ENCODE data around the gene KAZN.

KAZN gene

GRCh38 chr1:15000671-15001070, 402.2 kb downstream of the KAZN start:
- Mint-ChIP-seq H3K4me3 (no peak overlapping the region), H3K36me3 (ENCODE audit: low read depth) (no peaks in the 10 kb centered on the region), H3K27ac (no peak overlapping the region), H3K4me1 (ENCODE audit: low read depth) (peaks cover 21% of the 10 kb centered on the region), H3K9me3 (no peaks in the 10 kb centered on the region), H3K27me3 (peaks cover 3% of the 10 kb centered on the region)
- intact Hi-C loops (cut with micrococcal nuclease), result no loop called here

GRCh38 chr1:15001317-15001915, 402.9 kb downstream of the KAZN start:
- Mint-ChIP-seq H3K4me1 (ENCODE audit: low read depth) (peaks cover 14% of the 10 kb centered on the region), H3K9me3 (no peaks in the 10 kb centered on the region), H3K36me3 (ENCODE audit: low read depth) (no peaks in the 10 kb centered on the region), H3K27me3 (peaks cover 10% of the 10 kb centered on the region), H3K27ac (no peak overlapping the region), H3K4me3 (no peak overlapping the region)
- intact Hi-C loops (cut with micrococcal nuclease), result no loop called here

GRCh38 chr1:15002325-15002724, 403.8 kb downstream of the KAZN start:
- H3K9me3 Mint-ChIP-seq, result no peaks in the 10 kb centered on the region
- no peak overlapping the region for H3K27ac Mint-ChIP-seq
- no peak overlapping the region for H3K4me3 Mint-ChIP-seq
- intact Hi-C loops (cut with micrococcal nuclease), result no loop called here
- H3K36me3 Mint-ChIP-seq (ENCODE audit: low read depth), result no peaks in the 10 kb centered on the region
- peaks cover 5% of the 10 kb centered on the region for H3K4me1 Mint-ChIP-seq (ENCODE audit: low read depth)
- peaks cover 10% of the 10 kb centered on the region for H3K27me3 Mint-ChIP-seq

- Mint-ChIP-seq H3K36me3 (ENCODE audit: low read depth) (no peaks in the 10 kb centered on the region), H3K27me3 (peaks cover 20% of the 10 kb centered on the region), H3K4me3 (no peak overlapping the region), H3K9me3 (no peaks in the 10 kb centered on the region), H3K4me1 (ENCODE audit: low read depth) (peaks cover 9% of the 10 kb centered on the region), H3K27ac (no peak overlapping the region)
- intact Hi-C loops (cut with micrococcal nuclease), result no loop called here
These were observed 405.9 kb downstream of the KAZN start for GRCh38 chr1:15004396-15004795.

- intact Hi-C loops (cut with micrococcal nuclease), result no loop called here
- Mint-ChIP-seq H3K4me1 (ENCODE audit: low read depth) (peaks cover 9% of the 10 kb centered on the region), H3K36me3 (ENCODE audit: low read depth) (no peaks in the 10 kb centered on the region), H3K27me3 (peaks cover 20% of the 10 kb centered on the region), H3K27ac (no peak overlapping the region), H3K9me3 (no peaks in the 10 kb centered on the region), H3K4me3 (no peak overlapping the region)
These were observed 406.6 kb downstream of the KAZN start for GRCh38 chr1:15005116-15005515.

GRCh38 chr1:15007368-15007767, 408.9 kb downstream of the KAZN start:
- Mint-ChIP-seq H3K4me1 (ENCODE audit: low read depth) (peaks cover 5% of the 10 kb centered on the region), H3K27me3 (peaks cover 31% of the 10 kb centered on the region)
- intact Hi-C loops (cut with micrococcal nuclease), result no loop called here

GRCh38 chr1:15007842-15008241, 409.4 kb downstream of the KAZN start:
- Mint-ChIP-seq H3K27ac (no peak overlapping the region), H3K27me3 (peaks cover 31% of the 10 kb centered on the region), H3K36me3 (ENCODE audit: low read depth) (no peaks in the 10 kb centered on the region), H3K4me1 (ENCODE audit: low read depth) (peaks cover 5% of the 10 kb centered on the region), H3K9me3 (no peaks in the 10 kb centered on the region), H3K4me3 (no peak overlapping the region)
- intact Hi-C loops (cut with micrococcal nuclease), result no loop called here

More at GRCh38 chr1:15007368-15007767, 408.9 kb downstream of the KAZN start:
- H3K27ac Mint-ChIP-seq, result no peak overlapping the region
- H3K36me3 Mint-ChIP-seq (ENCODE audit: low read depth), result no peaks in the 10 kb centered on the region
- no peak overlapping the region for H3K4me3 Mint-ChIP-seq
- H3K9me3 Mint-ChIP-seq, result no peaks in the 10 kb centered on the region

GRCh38 chr1:15008783-15009729, 410.6 kb downstream of the KAZN start:
- intact Hi-C loops (cut with micrococcal nuclease), result no loop called here
- no peak overlapping the region for H3K4me3 Mint-ChIP-seq
- H3K27me3 Mint-ChIP-seq, result peaks cover 29% of the 10 kb centered on the region
- no peaks in the 10 kb centered on the region for H3K9me3 Mint-ChIP-seq
- peaks cover 5% of the 10 kb centered on the region for H3K4me1 Mint-ChIP-seq (ENCODE audit: low read depth)
- no peak overlapping the region for H3K27ac Mint-ChIP-seq
- H3K36me3 Mint-ChIP-seq (ENCODE audit: low read depth), result no peaks in the 10 kb centered on the region

GRCh38 chr1:15011160-15011559, 412.7 kb downstream of the KAZN start:
- Mint-ChIP-seq H3K4me1 (ENCODE audit: low read depth) (peaks cover 12% of the 10 kb centered on the region), H3K27ac (no peak overlapping the region)

GRCh38 chr1:15011661-15012060, 413.2 kb downstream of the KAZN start:
- Mint-ChIP-seq H3K27ac (no peak overlapping the region), H3K4me1 (ENCODE audit: low read depth) (peaks cover 16% of the 10 kb centered on the region), H3K36me3 (ENCODE audit: low read depth) (no peaks in the 10 kb centered on the region)

More at GRCh38 chr1:15011160-15011559, 412.7 kb downstream of the KAZN start:
- intact Hi-C loops (cut with micrococcal nuclease), result no loop called here
- Mint-ChIP-seq H3K9me3 (no peaks in the 10 kb centered on the region), H3K27me3 (peaks cover 28% of the 10 kb centered on the region), H3K36me3 (ENCODE audit: low read depth) (no peaks in the 10 kb centered on the region), H3K4me3 (no peak overlapping the region)

GRCh38 chr1:15012822-15013221, 414.3 kb downstream of the KAZN start:
- intact Hi-C loops (cut with micrococcal nuclease), result no loop called here
- no peaks in the 10 kb centered on the region for H3K9me3 Mint-ChIP-seq
- H3K4me1 Mint-ChIP-seq (ENCODE audit: low read depth), result peaks cover 16% of the 10 kb centered on the region
- no peaks in the 10 kb centered on the region for H3K36me3 Mint-ChIP-seq (ENCODE audit: low read depth)
- no peak overlapping the region for H3K27ac Mint-ChIP-seq
- no peak overlapping the region for H3K4me3 Mint-ChIP-seq
- H3K27me3 Mint-ChIP-seq, result peaks cover 26% of the 10 kb centered on the region

More at GRCh38 chr1:15011661-15012060, 413.2 kb downstream of the KAZN start:
- intact Hi-C loops (cut with micrococcal nuclease), result no loop called here
- Mint-ChIP-seq H3K27me3 (peaks cover 26% of the 10 kb centered on the region), H3K4me3 (no peak overlapping the region), H3K9me3 (no peaks in the 10 kb centered on the region)

- Mint-ChIP-seq H3K4me1 (ENCODE audit: low read depth) (peaks cover 13% of the 10 kb centered on the region), H3K9me3 (no peaks in the 10 kb centered on the region), H3K27ac (no peak overlapping the region), H3K36me3 (ENCODE audit: low read depth) (no peaks in the 10 kb centered on the region), H3K4me3 (no peak overlapping the region), H3K27me3 (peaks cover 23% of the 10 kb centered on the region)
- intact Hi-C loops (cut with micrococcal nuclease), result no loop called here
These were observed 415.3 kb downstream of the KAZN start for GRCh38 chr1:15013767-15014166.

GRCh38 chr1:15014516-15014915, 416.0 kb downstream of the KAZN start:
- H3K27ac Mint-ChIP-seq, result no peak overlapping the region
- H3K36me3 Mint-ChIP-seq (ENCODE audit: low read depth), result no peaks in the 10 kb centered on the region
- H3K27me3 Mint-ChIP-seq, result peaks cover 17% of the 10 kb centered on the region
- no peaks in the 10 kb centered on the region for H3K9me3 Mint-ChIP-seq
- H3K4me3 Mint-ChIP-seq, result no peak overlapping the region
- intact Hi-C loops (cut with micrococcal nuclease), result no loop called here
- H3K4me1 Mint-ChIP-seq (ENCODE audit: low read depth), result peaks cover 10% of the 10 kb centered on the region

GRCh38 chr1:15016001-15016400, 417.5 kb downstream of the KAZN start:
- Mint-ChIP-seq H3K36me3 (ENCODE audit: low read depth) (no peaks in the 10 kb centered on the region), H3K4me3 (no peak overlapping the region), H3K4me1 (ENCODE audit: low read depth) (peaks cover 10% of the 10 kb centered on the region), H3K27me3 (peaks cover 14% of the 10 kb centered on the region), H3K9me3 (no peaks in the 10 kb centered on the region), H3K27ac (peak overlapping the region; percentile 5)
- intact Hi-C loops (cut with micrococcal nuclease), result no loop called here
